Heart left ventricle (tissue), 16 donors: ENCODE measurements around the gene SLC5A6. TPM values are rescaled to one million over a fixed set of nuclear protein-coding genes. Genes with fewer than 3 reads are reported as not detected.

Experiments used
- ATAC-seq, 4 donors: fragments of 200-7000 bp; cut with Tn5 transposase; one replicate each; pipeline ENCODE4 v1.9.1; 2020 to 2022; ENCODE audit warnings: moderate library complexity in 4 of 4, mild to moderate bottlenecking in 3 of 4, moderate number of reproducible peaks in 1 of 4
- DNase-seq, 5 donors: peaks; one replicate each; pipeline ENCODE4 v3.0.0-alpha.2; 2020
- H3K27ac ChIP-seq, 12 donors: fragments of 200-600 bp; sonication (generic) in 4 of 12; one replicate each; pipeline versions ENCODE4 v1.5.0 to v1.8.0; 2016 to 2022; ENCODE audit warnings: mild to moderate bottlenecking in 2 of 12
- H3K27me3 ChIP-seq, 9 donors: fragments of 200-600 bp; sonication (generic) in 2 of 9; one replicate each; pipeline versions ENCODE4 v1.5.1 to v1.8.0; 2016 to 2022; ENCODE audit warnings: mild to moderate bottlenecking in 3 of 9
- H3K36me3 ChIP-seq, 9 donors: fragments of 200-600 bp; sonication (generic) in 2 of 9; one replicate each; pipeline versions ENCODE4 v1.5.0 to v1.8.0; 2018 to 2022; ENCODE audit warnings: mild to moderate bottlenecking in 2 of 9
- H3K4me1 ChIP-seq, 12 donors: fragments of 200-600 bp; sonication (generic) in 4 of 12; one replicate each; pipeline versions ENCODE4 v1.5.0 to v1.8.0; 2016 to 2022; ENCODE audit warnings: mild to moderate bottlenecking in 3 of 12
- H3K4me3 ChIP-seq, 12 donors: fragments of 200-600 bp; sonication (generic) in 4 of 12; one replicate each; pipeline versions ENCODE4 v1.5.0 to v1.8.0; 2017 to 2022; ENCODE audit warnings: mild to moderate bottlenecking in 9 of 12, moderate library complexity in 4 of 12
- H3K9me3 ChIP-seq, 12 donors: fragments of 200-600 bp; sonication (generic) in 4 of 12; one replicate each; pipeline versions ENCODE4 v1.5.0 to v1.8.0; 2016 to 2022; ENCODE audit warnings: mild to moderate bottlenecking in 1 of 12
- POLR2A ChIP-seq, 2 donors: fragments of 450-650 bp; IDR thresholded peaks; one replicate each; pipeline ENCODE4 v1.6.1; 2017; ENCODE audit warnings: antibody characterized with exemption in 2 of 2, mild to moderate bottlenecking in 2 of 2, moderate library complexity in 2 of 2
- WGBS, 4 donors: extraction: QIAGEN DNeasy Blood & Tissue Kit in 2 of 4; methylation state at CpG; one replicate each; pipeline versions ENCODE4 v1.1.5 to v1.1.7; 2013 to 2018; 5-methylcytosine and 5-hydroxymethylcytosine counted together
- intact Hi-C, 10 donors: fragments of 100-400 bp; cut with DNase I; formaldehyde crosslinking; loops; one replicate each; pipeline versions ENCODE4 v1.11.1 to v1.14.2; 2022
- polyA plus RNA-seq, 2 donors: library from polyadenylated mRNA; stranded (reverse); fragments of 200-250 nt; gene quantifications; one replicate each; pipeline ENCODE4 v1.2.3, GENCODE V29; 2013
- total RNA-seq, 9 donors: library from RNA; depleted of rRNA in 2 of 9; stranded (reverse); fragments of >200 nt in 2 of 9; fragmentation: NEBNext Ultra II Directional in 3 of 9; extraction: Animal tissue kit (Norgen Biotek cat#: 25700) in 3 of 9; gene quantifications; one replicate each; pipeline versions ENCODE4 v1.1.0 to v1.2.4, GENCODE V29; 2016 to 2023
- TF ChIP-seq, protein P1 (sequence below), 12 donors: fragments of 200-600 bp; sonication (generic) in 4 of 12; IDR thresholded peaks; one replicate each; pipeline versions ENCODE4 v1.5.0 to v1.8.0; 2018 to 2022; ENCODE audit warnings: antibody characterized with exemption in 12 of 12, mild to moderate bottlenecking in 5 of 12
- donor health status: ischemic (EF 13 %, LVEDD 7.1; RV severe dilation, severe dysfunction).
- donor health status: healthy with polysubstance abuse.
- donor health status: DM: no; HTN: yes; CAD: no.
- donor health status: DM: no; HTN: no; CAD: no.
- donor health status: ischemic (EF 25% LVEDD 6.9; RV normal size, moderate dysfunction).
- donor health status: ischemic (EF 25% LVEDD 5.7; RV mildly dilated, moderate dysfunction).
- donor health status: healthy.
- donor health status: DM: yes; HTN: yes; CAD: no.
- donor health status: ischemic (EF 35%, LVEDD 5.7; RV mildly dilated, moderate dysfunction).
- donor health status: nonischemic (EF 11% LVEDD 7.7; RV severe dilation, severe dysfunction).
- donor health status: DM: yes; HTN: yes; CAD: no.
- donor health status: PGD.
- donor health status: ischemic (EF 29% LVEDD 5.4; RV normal size, mild dysfunction).
- donor health status: nonischemic (EF 23%, LVEDD 6.1; RV moderate dilation, normal function).

Gene SLC5A6
- total and polyA plus RNA-seq, 11 donors = 6.3 to 37.7 (median 10.3) TPM

DNA sequence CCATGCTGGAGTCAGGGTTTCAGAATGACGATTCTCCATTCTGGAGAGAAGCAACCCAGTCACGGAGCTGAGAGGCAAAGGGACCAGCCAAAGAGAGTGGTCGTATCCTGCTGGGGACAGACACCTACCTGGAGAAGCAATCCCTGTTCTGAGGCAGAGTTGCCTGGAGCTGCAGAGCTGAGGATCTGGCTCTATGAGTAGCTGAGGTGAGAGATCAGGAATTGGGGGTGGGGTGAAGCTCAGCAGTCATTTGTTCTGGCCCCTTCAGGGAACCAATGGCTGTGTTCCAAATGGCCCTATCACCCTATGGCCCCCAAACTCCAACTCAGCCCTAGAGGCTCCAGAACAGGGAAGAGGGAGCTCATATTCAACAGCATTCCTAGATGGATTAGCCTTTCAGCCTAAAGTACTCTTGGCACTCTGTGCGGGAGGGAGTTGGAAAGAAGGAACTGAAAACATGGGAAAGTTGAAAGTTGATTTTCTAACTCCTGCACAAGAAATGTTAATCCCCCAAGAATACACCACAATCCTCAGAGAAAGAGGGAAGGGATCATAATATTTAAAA is 3.5 kb downstream of the SLC5A6 start:
- DNase-seq (no peak), ATAC-seq (no peak)
- Histone ChIP-seq H3K27ac (no peak overlapping the region), H3K9me3 (no peaks in the 10 kb centered on the region), H3K27me3 (no peaks in the 10 kb centered on the region), H3K4me1 (peaks cover 4 to 15% (median 12%) of the 10 kb centered on the region in 12 donors), H3K36me3 (peaks cover 0 to 66% (median 55%) of the 10 kb centered on the region in 9 donors), H3K4me3 (no peak overlapping the region)
- TF ChIP-seq, protein P1, sequence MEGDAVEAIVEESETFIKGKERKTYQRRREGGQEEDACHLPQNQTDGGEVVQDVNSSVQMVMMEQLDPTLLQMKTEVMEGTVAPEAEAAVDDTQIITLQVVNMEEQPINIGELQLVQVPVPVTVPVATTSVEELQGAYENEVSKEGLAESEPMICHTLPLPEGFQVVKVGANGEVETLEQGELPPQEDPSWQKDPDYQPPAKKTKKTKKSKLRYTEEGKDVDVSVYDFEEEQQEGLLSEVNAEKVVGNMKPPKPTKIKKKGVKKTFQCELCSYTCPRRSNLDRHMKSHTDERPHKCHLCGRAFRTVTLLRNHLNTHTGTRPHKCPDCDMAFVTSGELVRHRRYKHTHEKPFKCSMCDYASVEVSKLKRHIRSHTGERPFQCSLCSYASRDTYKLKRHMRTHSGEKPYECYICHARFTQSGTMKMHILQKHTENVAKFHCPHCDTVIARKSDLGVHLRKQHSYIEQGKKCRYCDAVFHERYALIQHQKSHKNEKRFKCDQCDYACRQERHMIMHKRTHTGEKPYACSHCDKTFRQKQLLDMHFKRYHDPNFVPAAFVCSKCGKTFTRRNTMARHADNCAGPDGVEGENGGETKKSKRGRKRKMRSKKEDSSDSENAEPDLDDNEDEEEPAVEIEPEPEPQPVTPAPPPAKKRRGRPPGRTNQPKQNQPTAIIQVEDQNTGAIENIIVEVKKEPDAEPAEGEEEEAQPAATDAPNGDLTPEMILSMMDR (IDR thresholded peaks at IDR 0.05) = no peak
- TF ChIP-seq POLR2A (IDR thresholded peaks at IDR 0.05) = no peak
- intact Hi-C loops = loop anchor here in 1 of 10 donors (5.0 kb wide), 1 partner anchor 71 kb away; the partner anchor contains the start of gene PRR30
- WGBS, 4 donors = 85 to 90% (median 86%) methylated on average over 4 of the region's 4 CpGs

DNA sequence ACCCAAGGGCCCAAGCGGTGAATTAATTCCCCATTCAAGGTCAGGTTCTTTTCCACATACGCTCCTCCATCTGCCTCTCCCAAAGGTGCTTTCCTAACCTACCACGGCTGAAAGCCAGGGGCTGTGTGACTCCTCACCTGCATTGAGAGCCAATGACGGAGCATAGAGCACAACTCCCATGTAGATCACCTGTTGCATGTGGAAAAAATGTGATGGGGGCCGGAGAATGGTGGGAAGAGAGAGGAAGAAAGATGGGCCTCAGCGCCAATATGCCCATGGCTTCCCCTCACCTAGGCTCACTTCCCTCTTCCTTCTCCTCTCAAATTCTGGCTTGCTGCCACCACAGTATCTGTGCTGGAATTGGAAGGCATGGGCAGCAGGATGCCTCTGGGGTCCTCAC is 5.7 kb downstream of the SLC5A6 start:
- H3K36me3 ChIP-seq = peaks cover 0 to 84% (median 70%) of the 10 kb centered on the region in 9 donors
- intact Hi-C loops = loop anchor here in 1 of 10 donors (5.0 kb wide), 1 partner anchor 69 kb away; the partner anchor contains the start of gene PRR30
- H3K9me3 ChIP-seq = no peaks in the 10 kb centered on the region
- 97 to 99% (median 98%) methylated on average over 6 of the region's 6 CpGs for WGBS, 4 donors
- H3K27me3 ChIP-seq = no peaks in the 10 kb centered on the region
- TF ChIP-seq, protein P1 (IDR thresholded peaks at IDR 0.05) = no peak
- no peak for TF ChIP-seq POLR2A (IDR thresholded peaks at IDR 0.05)
- H3K4me3 ChIP-seq = no peak overlapping the region
- H3K27ac ChIP-seq = no peak overlapping the region
- DNase-seq = no peak
- peaks cover 0 to 6% (median 4%) of the 10 kb centered on the region in 12 donors for H3K4me1 ChIP-seq
- ATAC-seq = no peak

DNA sequence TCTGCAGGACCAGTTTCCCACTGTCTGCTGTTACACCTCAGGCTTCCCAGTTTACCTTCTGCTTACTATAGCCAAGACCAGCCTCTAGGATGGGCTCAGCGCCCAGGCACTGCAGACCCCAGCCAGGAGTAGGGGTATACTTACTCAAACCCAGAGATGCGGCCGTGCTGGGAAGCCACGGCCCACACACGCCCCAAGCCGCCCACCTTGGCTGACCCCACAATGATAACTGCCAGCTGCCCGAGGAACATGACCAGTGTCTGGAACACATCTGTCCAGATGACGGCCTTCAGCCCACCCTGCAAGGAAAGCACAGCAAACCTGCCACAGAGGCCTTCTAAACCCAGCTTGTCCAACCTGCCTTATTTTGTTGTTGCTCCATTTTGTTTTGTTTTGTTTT is 6.9 kb downstream of the SLC5A6 start:
- Histone ChIP-seq H3K4me1 (no peaks in the 10 kb centered on the region), H3K27ac (no peak overlapping the region), H3K27me3 (no peaks in the 10 kb centered on the region), H3K4me3 (no peak overlapping the region), H3K9me3 (no peaks in the 10 kb centered on the region), H3K36me3 (peaks cover 0 to 90% (median 76%) of the 10 kb centered on the region in 9 donors)
- 68 to 77% (median 75%) methylated on average over 8 of the region's 8 CpGs for WGBS, 4 donors
- TF ChIP-seq POLR2A (IDR thresholded peaks at IDR 0.05) = no peak
- TF ChIP-seq, protein P1 (IDR thresholded peaks at IDR 0.05) = no peak
- intact Hi-C loops = loop anchor here in 1 of 10 donors (5.0 kb wide), 1 partner anchor 68 kb away; the partner anchor contains the start of gene PRR30
- ATAC-seq (no peak), DNase-seq (no peak)

DNA sequence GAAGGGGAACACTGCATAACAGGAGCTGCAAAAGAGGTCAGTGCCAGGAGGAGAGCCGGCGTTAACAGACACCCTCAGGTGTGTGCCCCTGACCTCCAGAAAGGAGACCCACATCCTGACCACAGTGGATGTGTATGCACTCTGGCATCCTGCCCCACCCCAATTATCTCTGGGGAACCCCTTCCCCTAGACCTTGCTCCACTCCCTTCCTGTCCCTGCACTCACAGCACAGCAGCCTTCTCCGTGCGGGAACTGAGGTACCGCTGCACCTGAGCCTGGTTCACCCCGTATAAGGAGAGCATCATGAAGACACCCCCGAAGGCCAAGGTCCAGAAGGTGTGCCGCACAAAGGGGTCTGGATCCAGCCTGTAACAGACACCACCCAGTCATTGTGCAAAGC is 7.5 kb downstream of the SLC5A6 start:
- Histone ChIP-seq H3K4me1 (no peaks in the 10 kb centered on the region), H3K27me3 (no peaks in the 10 kb centered on the region), H3K36me3 (peaks cover 0 to 92% (median 78%) of the 10 kb centered on the region in 9 donors), H3K27ac (no peak overlapping the region), H3K9me3 (no peaks in the 10 kb centered on the region), H3K4me3 (no peak overlapping the region)
- WGBS, 4 donors = 86 to 94% (median 92%) methylated on average over 3 to 8 of the region's 8 CpGs
- TF ChIP-seq POLR2A (IDR thresholded peaks at IDR 0.05) = no peak
- TF ChIP-seq, protein P1 (IDR thresholded peaks at IDR 0.05) = no peak
- intact Hi-C loops = no loop called here
- DNase-seq = no peak
- ATAC-seq = no peak
